ENCODE results near the gene PNMT. TPM values are rescaled to one million over a fixed set of nuclear protein-coding genes. Genes with fewer than 3 reads are reported as not detected.

Gene PNMT
- total and polyA plus RNA-seq, 2 of the 13 experiments (the other 11 are each of a cell fraction or from before 2014, with no cell fraction given): 0.25 TPM; not detected in 1

- TF ChIP-seq ZNF773 (CRISPR knock-in tag; IDR thresholded peaks at IDR 0.05; ENCODE audit: borderline replicate concordance) (no peak), POLR2AphosphoS2 (IDR thresholded peaks at IDR 0.05; ENCODE audit: low read depth, low read length) (no peak), ZNF317 (CRISPR knock-in tag; IDR thresholded peaks at IDR 0.05) (no peak), ZXDC (CRISPR knock-in tag; IDR thresholded peaks at IDR 0.05) (no peak), HMG20A (CRISPR knock-in tag; IDR thresholded peaks at IDR 0.05; ENCODE audit: borderline replicate concordance) (no peak), CSRNP2 (CRISPR knock-in tag; conservative IDR thresholded peaks at IDR 0.05; ENCODE audit: low read depth) (no peak), ZNF644 (CRISPR knock-in tag; IDR thresholded peaks at IDR 0.05; ENCODE audit: low read depth) (no peak), ZNF256 (CRISPR knock-in tag; conservative IDR thresholded peaks at IDR 0.05) (no peak), ZNF557 (CRISPR knock-in tag; IDR thresholded peaks at IDR 0.05) (no peak), MAFF (IDR thresholded peaks at IDR 0.05; ENCODE audit: low read depth, low read length) (no peak), SIN3B (IDR thresholded peaks at IDR 0.05; ENCODE audit: low read length) (no peak), ZMYM3 (CRISPR knock-in tag; IDR thresholded peaks at IDR 0.05) (peak; percentile 88), MAX (IDR thresholded peaks at IDR 0.05) (no peak), TRAFD1 (CRISPR knock-in tag; IDR thresholded peaks at IDR 0.05; ENCODE audit: borderline replicate concordance) (no peak), ZNF101 (CRISPR knock-in tag; IDR thresholded peaks at IDR 0.05; ENCODE audit: borderline replicate concordance, low read depth) (no peak), DRAP1 (CRISPR knock-in tag; IDR thresholded peaks at IDR 0.05) (no peak), ZFYVE20 (CRISPR knock-in tag; IDR thresholded peaks at IDR 0.05; ENCODE audit: borderline replicate concordance, low read depth) (no peak), DPF2 (CRISPR knock-in tag; IDR thresholded peaks at IDR 0.05; ENCODE audit: borderline replicate concordance, low read depth) (no peak), FOXC1 (CRISPR knock-in tag; IDR thresholded peaks at IDR 0.05; ENCODE audit: borderline replicate concordance) (0 out of 2 replicates have a peak, but pooled peaks have one; percentile 55), PRDM4 (CRISPR knock-in tag; IDR thresholded peaks at IDR 0.05; ENCODE audit: borderline replicate concordance) (no peak), HDAC2 (CRISPR knock-in tag; IDR thresholded peaks at IDR 0.05) (no peak), ATF1 (CRISPR knock-in tag; IDR thresholded peaks at IDR 0.05) (no peak)
These were observed 7.3 kb downstream of the PNMT start (continued) for GRCh38 chr17:39675390-39676082.
